Activated CD4-positive, alpha-beta T cell treated with anti-CD3 and anti-CD28 coated beads for 24 hours (primary cell): ENCODE measurements around the gene COL5A3.
"Not testable (repeated sequence)": the region's sequence is repeated elsewhere in the genome, so short reads cannot be mapped to it uniquely, and the experiment has no call there.

Source experiments
- DNase-seq, 2 donors: peaks; one replicate each; pipeline ENCODE4 v3.0.0-alpha.2; 2020; ENCODE audit warnings: low read depth in 2 of 2

The COL5A3 gene

GRCh38 chr19:10010247-10010691 is at the start of gene COL5A3:
Gene COL5A3 (minus strand): TSS chr19:10010504. CDS start chr19:10010385, 119 bp downstream.
- DNase-seq = no peak

GRCh38 chr19:10052602-10053360 is 42.5 kb upstream of the COL5A3 start:
- no peak for DNase-seq

- DNase-seq = no peak
Measured at GRCh38 chr19:10049626-10050025, 39.3 kb upstream of the COL5A3 start.

GRCh38 chr19:10045371-10045770 is 35.1 kb upstream of the COL5A3 start:
- DNase-seq = no peak

- no peak for DNase-seq
Measured at GRCh38 chr19:10044390-10044789, 34.1 kb upstream of the COL5A3 start.

- DNase-seq = no peak
Measured at GRCh38 chr19:10043286-10043927, 33.1 kb upstream of the COL5A3 start.

- DNase-seq = no peak
Measured at GRCh38 chr19:10037809-10038208, 27.5 kb upstream of the COL5A3 start.

GRCh38 chr19:10037367-10037766 is 27.1 kb upstream of the COL5A3 start:
- no peak for DNase-seq

GRCh38 chr19:10036601-10037071 is 26.3 kb upstream of the COL5A3 start:
- no peak for DNase-seq

- DNase-seq = no peak
Measured at GRCh38 chr19:10033614-10034013, 23.3 kb upstream of the COL5A3 start.

- DNase-seq = peak; percentile 68 to 80
Measured at GRCh38 chr19:10027158-10027997, 17.1 kb upstream of the COL5A3 start.

GRCh38 chr19:10026744-10027143 is 16.4 kb upstream of the COL5A3 start:
- no peak for DNase-seq

- DNase-seq = not testable (repeated sequence)
Measured at GRCh38 chr19:10023096-10023495, 12.8 kb upstream of the COL5A3 start.

GRCh38 chr19:10021863-10022262 is 11.6 kb upstream of the COL5A3 start:
- no peak for DNase-seq

- no peak for DNase-seq
Measured at GRCh38 chr19:10021446-10021845, 11.1 kb upstream of the COL5A3 start.

GRCh38 chr19:10020851-10021250 is 10.5 kb upstream of the COL5A3 start:
- no peak for DNase-seq

GRCh38 chr19:10019246-10019645 is 8.9 kb upstream of the COL5A3 start:
- no peak for DNase-seq

GRCh38 chr19:10018786-10019185 is 8.5 kb upstream of the COL5A3 start:
- DNase-seq = no peak

- DNase-seq = no peak
Measured at GRCh38 chr19:10018263-10018662, 8.0 kb upstream of the COL5A3 start.

GRCh38 chr19:10013834-10014618 is 3.7 kb upstream of the COL5A3 start:
- DNase-seq = no peak

- DNase-seq = no peak
Measured at GRCh38 chr19:10013316-10013715, 3.0 kb upstream of the COL5A3 start, which contains the start of gene RDH8. Gene RDH8 (plus strand): TSS chr19:10013483. CDS start chr19:10013498, 15 bp downstream.
